ENCODE data around the gene ANKIB1. TPM values are rescaled to one million over a fixed set of nuclear protein-coding genes. Genes with fewer than 3 reads are reported as not detected.

The ANKIB1 gene
- total and polyA plus RNA-seq, 2 experiments from 2014 or later, result 8.8 to 35.3 TPM

DNA sequence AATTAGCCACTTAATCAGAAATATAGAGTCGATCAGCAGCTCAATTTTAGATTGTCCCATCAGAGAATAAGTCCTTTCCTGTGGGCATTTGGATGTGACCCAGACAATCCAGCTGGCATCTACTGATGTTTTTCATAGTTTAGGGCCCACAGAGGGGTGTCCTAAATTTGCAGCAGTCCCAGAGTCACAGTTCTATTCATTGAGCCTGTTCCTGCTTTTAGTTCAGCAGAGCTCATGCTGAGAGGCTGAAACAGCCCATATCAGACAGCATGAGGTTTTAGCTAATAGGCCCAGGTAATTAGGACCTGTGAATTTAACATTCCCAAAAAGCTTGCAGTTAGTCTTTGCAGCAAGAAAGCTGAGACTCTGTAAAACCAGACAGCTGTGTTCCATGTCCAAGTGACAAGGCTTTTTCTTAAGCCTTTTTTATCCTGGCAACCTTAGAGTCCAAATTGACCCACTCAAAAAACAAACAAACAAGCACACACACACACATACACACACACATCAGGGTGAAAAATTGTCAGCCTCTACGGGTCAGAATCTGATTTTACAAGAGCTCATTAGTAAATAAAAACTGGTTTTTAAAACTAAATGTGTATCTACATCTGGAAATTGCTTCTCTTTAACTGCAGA is 33.7 kb downstream of the ANKIB1 start:
- Histone ChIP-seq H3K79me2 (peaks cover 82% of the 10 kb centered on the region), H4K20me1 (ENCODE audit: insufficient read depth, poor library complexity, severe bottlenecking) (no peaks in the 10 kb centered on the region)
- WGBS (ENCODE audit: low lambda C conversion rate, missing lambda C conversion rate), result 78% methylated on average over 2 of the region's 2 CpGs

DNA sequence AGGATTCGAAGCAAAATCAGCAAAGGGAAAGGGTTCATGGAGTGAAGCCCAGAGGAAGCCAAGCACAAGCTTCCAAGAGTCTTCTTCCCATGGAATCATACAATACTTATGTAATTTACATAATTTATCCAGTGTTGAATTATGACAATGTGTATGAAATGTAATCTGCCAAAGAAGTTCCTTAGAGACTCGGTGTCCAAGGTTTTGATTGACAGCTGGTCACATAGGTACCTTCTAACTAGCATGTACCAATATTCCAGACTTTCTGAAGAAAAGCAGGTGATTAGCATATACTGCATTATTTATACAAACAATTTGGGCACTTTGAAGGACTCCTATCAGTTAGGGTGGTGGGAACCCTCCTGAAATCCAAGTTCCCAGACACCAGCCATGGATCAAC is 35.3 kb downstream of the ANKIB1 start:
- Histone ChIP-seq H3K27me3 (no peaks in the 10 kb centered on the region), H3K9me2 (replicated peaks; ENCODE audit: insufficient read depth) (no peaks in the 10 kb centered on the region), H3K36me3 (replicated peaks; ENCODE audit: insufficient read depth, low read depth) (no peaks in the 10 kb centered on the region), H3K79me2 (peaks cover 85% of the 10 kb centered on the region), H3K4me3 (no peak overlapping the region), H3K4me2 (no peak overlapping the region), H2AFZ (no peak overlapping the region), H4K20me1 (ENCODE audit: insufficient read depth, poor library complexity, severe bottlenecking) (no peaks in the 10 kb centered on the region), H3K27ac (no peak overlapping the region), H3K9me3 (ENCODE audit: low read depth) (no peaks in the 10 kb centered on the region), H3K4me1 (ENCODE audit: insufficient read depth) (no peaks in the 10 kb centered on the region)
- WGBS (ENCODE audit: low lambda C conversion rate, missing lambda C conversion rate), result 95% methylated on average over 2 of the region's 2 CpGs
- TF ChIP-seq, protein P1, sequence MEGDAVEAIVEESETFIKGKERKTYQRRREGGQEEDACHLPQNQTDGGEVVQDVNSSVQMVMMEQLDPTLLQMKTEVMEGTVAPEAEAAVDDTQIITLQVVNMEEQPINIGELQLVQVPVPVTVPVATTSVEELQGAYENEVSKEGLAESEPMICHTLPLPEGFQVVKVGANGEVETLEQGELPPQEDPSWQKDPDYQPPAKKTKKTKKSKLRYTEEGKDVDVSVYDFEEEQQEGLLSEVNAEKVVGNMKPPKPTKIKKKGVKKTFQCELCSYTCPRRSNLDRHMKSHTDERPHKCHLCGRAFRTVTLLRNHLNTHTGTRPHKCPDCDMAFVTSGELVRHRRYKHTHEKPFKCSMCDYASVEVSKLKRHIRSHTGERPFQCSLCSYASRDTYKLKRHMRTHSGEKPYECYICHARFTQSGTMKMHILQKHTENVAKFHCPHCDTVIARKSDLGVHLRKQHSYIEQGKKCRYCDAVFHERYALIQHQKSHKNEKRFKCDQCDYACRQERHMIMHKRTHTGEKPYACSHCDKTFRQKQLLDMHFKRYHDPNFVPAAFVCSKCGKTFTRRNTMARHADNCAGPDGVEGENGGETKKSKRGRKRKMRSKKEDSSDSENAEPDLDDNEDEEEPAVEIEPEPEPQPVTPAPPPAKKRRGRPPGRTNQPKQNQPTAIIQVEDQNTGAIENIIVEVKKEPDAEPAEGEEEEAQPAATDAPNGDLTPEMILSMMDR (IDR thresholded peaks at IDR 0.05; ENCODE audit: poor library complexity), result no peak
- no peak for TF ChIP-seq EZH2 (IDR thresholded peaks at IDR 0.05; ENCODE audit: borderline replicate concordance)
- TF ChIP-seq EZH2phosphoT487 (IDR thresholded peaks at IDR 0.05; ENCODE audit: low read depth, severe bottlenecking, unreplicated experiment), result no peak
- no peak for DNase-seq (ENCODE audit: low spot score)

More for the DNA sequence above, 33.7 kb downstream of the ANKIB1 start:
- no peak for TF ChIP-seq EZH2 (IDR thresholded peaks at IDR 0.05; ENCODE audit: borderline replicate concordance)
- TF ChIP-seq, protein P1 (IDR thresholded peaks at IDR 0.05; ENCODE audit: poor library complexity), result no peak
- no peak for DNase-seq (ENCODE audit: low spot score)
- Histone ChIP-seq H3K4me2 (no peak overlapping the region), H3K27ac (no peak overlapping the region), H3K9me2 (replicated peaks; ENCODE audit: insufficient read depth) (no peaks in the 10 kb centered on the region), H3K4me1 (ENCODE audit: insufficient read depth) (no peaks in the 10 kb centered on the region), H3K9me3 (ENCODE audit: low read depth) (no peaks in the 10 kb centered on the region), H3K4me3 (no peak overlapping the region), H2AFZ (no peak overlapping the region), H3K27me3 (no peaks in the 10 kb centered on the region), H3K36me3 (replicated peaks; ENCODE audit: insufficient read depth, low read depth) (no peaks in the 10 kb centered on the region)

DNA sequence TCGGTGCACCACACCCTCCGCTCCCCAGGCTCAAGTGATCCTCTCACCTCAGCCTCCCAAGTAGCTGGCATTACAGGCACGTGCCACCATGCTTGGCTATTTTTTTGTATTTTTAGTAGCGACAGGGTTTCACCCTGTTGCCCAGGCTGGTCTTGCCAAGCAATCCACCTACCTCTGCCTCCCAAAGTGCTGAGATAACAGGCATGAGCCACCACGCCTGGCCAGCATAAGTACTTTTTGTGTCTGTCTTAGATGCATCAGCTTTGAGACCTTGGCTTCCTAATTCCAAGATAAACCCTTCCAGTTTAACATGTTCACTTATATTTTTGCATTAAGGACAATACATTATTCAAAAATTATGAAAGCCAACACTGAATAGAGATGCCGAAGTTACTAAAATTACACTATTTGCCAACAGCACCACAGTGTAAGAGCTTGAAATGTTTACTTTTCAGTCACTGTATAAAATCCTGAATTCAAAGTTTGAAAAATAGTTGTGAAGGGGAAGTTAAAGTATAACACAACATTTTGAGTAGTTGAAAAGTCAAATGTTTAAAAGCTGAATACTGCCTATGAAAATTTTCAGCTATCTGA is 36.5 kb downstream of the ANKIB1 start:
- H2AFZ ChIP-seq, result no peak overlapping the region
- WGBS (ENCODE audit: low lambda C conversion rate, missing lambda C conversion rate), result 97% methylated on average over 6 of the region's 6 CpGs
- no peaks in the 10 kb centered on the region for H3K27me3 ChIP-seq
- no peaks in the 10 kb centered on the region for H3K36me3 ChIP-seq (replicated peaks; ENCODE audit: insufficient read depth, low read depth)
- H3K9me2 ChIP-seq (replicated peaks; ENCODE audit: insufficient read depth), result no peaks in the 10 kb centered on the region
- H3K9me3 ChIP-seq (ENCODE audit: low read depth), result no peaks in the 10 kb centered on the region
- peaks cover 85% of the 10 kb centered on the region for H3K79me2 ChIP-seq
- no peak overlapping the region for H3K27ac ChIP-seq
- no peaks in the 10 kb centered on the region for H4K20me1 ChIP-seq (ENCODE audit: insufficient read depth, poor library complexity, severe bottlenecking)
- no peak overlapping the region for H3K4me2 ChIP-seq
- H3K4me1 ChIP-seq (ENCODE audit: insufficient read depth), result no peaks in the 10 kb centered on the region
- DNase-seq (ENCODE audit: low spot score), result no peak
- TF ChIP-seq, protein P1 (IDR thresholded peaks at IDR 0.05; ENCODE audit: poor library complexity), result no peak
- TF ChIP-seq EZH2 (IDR thresholded peaks at IDR 0.05; ENCODE audit: borderline replicate concordance), result no peak
- TF ChIP-seq EZH2phosphoT487 (IDR thresholded peaks at IDR 0.05; ENCODE audit: low read depth, severe bottlenecking, unreplicated experiment), result no peak
- H3K4me3 ChIP-seq, result no peak overlapping the region

All from hepatocyte (in vitro differentiated cells).